Measurements from ENCODE around the gene C9orf78.

C9orf78 gene

GRCh38 chr9:129867136-129868022, 32.3 kb upstream of the C9orf78 start:
- no peak for DNase-seq

GRCh38 chr9:129866394-129867135, 31.5 kb upstream of the C9orf78 start:
- no peak for DNase-seq

GRCh38 chr9:129865668-129866320, 30.7 kb upstream of the C9orf78 start:
- no peak for DNase-seq

- no peak for DNase-seq
These were observed 30.0 kb upstream of the C9orf78 start for GRCh38 chr9:129864991-129865647.

- no peak for DNase-seq
These were observed 28.1 kb upstream of the C9orf78 start for GRCh38 chr9:129863059-129863690.

GRCh38 chr9:129861447-129861827, 26.4 kb upstream of the C9orf78 start:
- DNase-seq: no peak

- no peak for DNase-seq
These were observed 25.8 kb upstream of the C9orf78 start for GRCh38 chr9:129860653-129861446.

GRCh38 chr9:129858167-129858962, 23.3 kb upstream of the C9orf78 start:
- no peak for DNase-seq

GRCh38 chr9:129857207-129857606, 22.1 kb upstream of the C9orf78 start:
- no peak for DNase-seq

GRCh38 chr9:129854588-129855110, 19.6 kb upstream of the C9orf78 start:
- no peak for DNase-seq

GRCh38 chr9:129853614-129854013, 18.5 kb upstream of the C9orf78 start:
- no peak for DNase-seq

- DNase-seq: no peak
These were observed 17.5 kb upstream of the C9orf78 start for GRCh38 chr9:129852579-129852978.

GRCh38 chr9:129851821-129852220, 16.7 kb upstream of the C9orf78 start:
- DNase-seq: no peak

GRCh38 chr9:129850821-129851550, 15.9 kb upstream of the C9orf78 start:
- DNase-seq: no peak

- DNase-seq: no peak
These were observed 14.8 kb upstream of the C9orf78 start for GRCh38 chr9:129849901-129850300.

GRCh38 chr9:129848712-129849441, 13.8 kb upstream of the C9orf78 start:
- no peak for DNase-seq

GRCh38 chr9:129845373-129845772, 10.3 kb upstream of the C9orf78 start:
- DNase-seq: no peak

- no peak for DNase-seq
These were observed 6.0 kb upstream of the C9orf78 start for GRCh38 chr9:129841071-129841470.

GRCh38 chr9:129840034-129840433, 5.0 kb upstream of the C9orf78 start:
- peak; percentile 49 for DNase-seq

Data from NCI-H1092 treated with DMSO at 0.1 percent for 48 hours (cell line).